ENCODE results near the gene LRRC3B. TPM values are rescaled to one million over a fixed set of nuclear protein-coding genes. Genes with fewer than 3 reads are reported as not detected.

Gene LRRC3B
- total RNA-seq, 1 experiment from 2014 or later = not detected

DNA sequence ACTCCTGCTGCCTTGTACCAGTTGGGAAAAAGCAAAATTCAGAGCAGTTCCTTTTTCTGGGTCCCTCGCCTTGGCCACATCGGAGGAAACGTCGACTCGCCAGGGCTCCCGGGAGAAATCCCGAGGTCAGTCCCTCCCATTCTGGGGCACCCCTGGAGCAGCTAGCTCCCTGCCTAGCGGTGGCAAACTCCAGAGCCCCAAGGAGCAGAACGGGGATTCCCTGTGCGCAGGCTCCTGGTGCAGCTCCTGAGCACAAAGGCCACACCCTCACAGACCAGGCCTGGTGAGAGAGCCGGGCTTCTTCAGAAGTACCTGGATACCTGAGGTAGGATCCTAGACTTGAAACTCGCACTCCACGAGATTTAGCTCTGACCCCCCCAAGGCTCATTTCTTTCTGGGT lies 2.6 kb downstream of the LRRC3B start:
- BruUV-seq (replicated peaks) = no TSS peak
- Mint-ChIP-seq H3K36me3 (ENCODE audit: insufficient read depth, unreplicated experiment) (no peaks in the 10 kb centered on the region), H3K4me3 (ENCODE audit: unreplicated experiment) (no peak overlapping the region), H3K27me3 (ENCODE audit: insufficient read depth, unreplicated experiment) (peaks cover 38% of the 10 kb centered on the region), H3K4me1 (ENCODE audit: insufficient read depth, unreplicated experiment) (peaks cover 12% of the 10 kb centered on the region), H3K9me3 (ENCODE audit: unreplicated experiment) (no peaks in the 10 kb centered on the region), H3K27ac (ENCODE audit: low read depth, unreplicated experiment) (no peak overlapping the region)
- intact Hi-C loops (cut with micrococcal nuclease) = no loop called here
- POLR2A ChIA-PET = no interaction called here
- no peak for DNase-seq (ENCODE audit: unreplicated experiment)
- CTCF ChIA-PET = interaction anchor here (0.5 kb wide), 1 partner anchor 29 kb away, joined by 3 read pairs; no protein-coding TSS in a partner anchor
- TF ChIP-seq, protein P1, sequence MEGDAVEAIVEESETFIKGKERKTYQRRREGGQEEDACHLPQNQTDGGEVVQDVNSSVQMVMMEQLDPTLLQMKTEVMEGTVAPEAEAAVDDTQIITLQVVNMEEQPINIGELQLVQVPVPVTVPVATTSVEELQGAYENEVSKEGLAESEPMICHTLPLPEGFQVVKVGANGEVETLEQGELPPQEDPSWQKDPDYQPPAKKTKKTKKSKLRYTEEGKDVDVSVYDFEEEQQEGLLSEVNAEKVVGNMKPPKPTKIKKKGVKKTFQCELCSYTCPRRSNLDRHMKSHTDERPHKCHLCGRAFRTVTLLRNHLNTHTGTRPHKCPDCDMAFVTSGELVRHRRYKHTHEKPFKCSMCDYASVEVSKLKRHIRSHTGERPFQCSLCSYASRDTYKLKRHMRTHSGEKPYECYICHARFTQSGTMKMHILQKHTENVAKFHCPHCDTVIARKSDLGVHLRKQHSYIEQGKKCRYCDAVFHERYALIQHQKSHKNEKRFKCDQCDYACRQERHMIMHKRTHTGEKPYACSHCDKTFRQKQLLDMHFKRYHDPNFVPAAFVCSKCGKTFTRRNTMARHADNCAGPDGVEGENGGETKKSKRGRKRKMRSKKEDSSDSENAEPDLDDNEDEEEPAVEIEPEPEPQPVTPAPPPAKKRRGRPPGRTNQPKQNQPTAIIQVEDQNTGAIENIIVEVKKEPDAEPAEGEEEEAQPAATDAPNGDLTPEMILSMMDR (IDR thresholded peaks at IDR 0.05; ENCODE audit: unreplicated experiment) = no peak

DNA sequence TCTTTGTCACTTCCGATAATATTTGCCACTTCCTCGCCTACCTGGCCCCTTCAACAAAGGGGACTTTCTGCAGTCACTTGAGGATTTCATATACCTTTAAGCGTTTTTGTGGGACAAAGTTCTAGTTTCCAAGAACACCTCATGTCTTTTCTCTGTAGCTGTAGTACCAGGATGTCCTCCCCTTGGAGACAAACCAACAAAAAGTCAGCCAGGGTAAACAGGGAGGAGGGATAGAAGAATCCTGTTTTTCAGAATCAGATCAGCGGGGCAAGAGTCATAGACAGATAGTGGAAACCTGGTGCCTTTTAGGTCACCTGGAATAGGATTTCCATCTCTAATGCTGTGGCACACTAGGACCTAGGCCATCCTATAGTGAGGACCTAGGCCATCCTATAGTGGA lies 4.5 kb downstream of the LRRC3B start:
- ChIA-PET POLR2A (no interaction called here), CTCF (interaction anchor here (0.6 kb wide), 1 partner anchor 9 kb away, joined by 3 read pairs; no protein-coding TSS in a partner anchor)
- Mint-ChIP-seq H3K4me3 (ENCODE audit: unreplicated experiment) (no peak overlapping the region), H3K9me3 (ENCODE audit: unreplicated experiment) (no peaks in the 10 kb centered on the region), H3K4me1 (ENCODE audit: insufficient read depth, unreplicated experiment) (peaks cover 12% of the 10 kb centered on the region), H3K27me3 (ENCODE audit: insufficient read depth, unreplicated experiment) (peaks cover 26% of the 10 kb centered on the region), H3K36me3 (ENCODE audit: insufficient read depth, unreplicated experiment) (no peaks in the 10 kb centered on the region), H3K27ac (ENCODE audit: low read depth, unreplicated experiment) (no peak overlapping the region)
- intact Hi-C loops (cut with micrococcal nuclease) = no loop called here
- no TSS peak for BruUV-seq (replicated peaks)
- DNase-seq (ENCODE audit: unreplicated experiment) = no peak
- TF ChIP-seq, protein P1 (IDR thresholded peaks at IDR 0.05; ENCODE audit: unreplicated experiment) = no peak

DNA sequence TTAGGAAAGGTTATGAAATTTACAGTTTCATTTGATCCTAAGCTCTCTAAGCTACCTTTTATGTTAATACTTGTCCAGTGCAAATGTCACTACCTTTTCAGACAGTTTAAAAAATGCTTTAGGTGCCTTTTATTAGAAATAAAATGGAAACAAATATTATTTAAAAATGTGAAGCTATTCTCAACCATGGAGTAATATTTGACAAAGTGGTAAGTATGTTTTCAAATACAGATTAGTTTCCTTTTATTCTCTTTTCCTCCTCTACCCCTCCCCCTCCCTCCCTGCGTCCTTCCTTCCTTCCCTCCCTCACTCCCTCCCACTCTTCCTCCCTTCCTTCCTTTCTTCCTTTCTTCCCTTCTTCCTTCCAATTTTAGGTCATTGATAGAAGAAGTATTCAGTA lies 6.3 kb downstream of the LRRC3B start:
- CTCF ChIA-PET = interaction anchor here (0.9 kb wide), 1 partner anchor 11 kb away, joined by 4 read pairs; no protein-coding TSS in a partner anchor
- Mint-ChIP-seq H3K27ac (ENCODE audit: low read depth, unreplicated experiment) (no peak overlapping the region), H3K4me1 (ENCODE audit: insufficient read depth, unreplicated experiment) (no peaks in the 10 kb centered on the region), H3K4me3 (ENCODE audit: unreplicated experiment) (no peak overlapping the region), H3K9me3 (ENCODE audit: unreplicated experiment) (no peaks in the 10 kb centered on the region), H3K36me3 (ENCODE audit: insufficient read depth, unreplicated experiment) (no peaks in the 10 kb centered on the region), H3K27me3 (ENCODE audit: insufficient read depth, unreplicated experiment) (peaks cover 8% of the 10 kb centered on the region)
- POLR2A ChIA-PET = no interaction called here
- BruUV-seq (replicated peaks) = no TSS peak
- TF ChIP-seq, protein P1 (IDR thresholded peaks at IDR 0.05; ENCODE audit: unreplicated experiment) = no peak
- no peak for DNase-seq (ENCODE audit: unreplicated experiment)
- intact Hi-C loops (cut with micrococcal nuclease) = no loop called here

DNA sequence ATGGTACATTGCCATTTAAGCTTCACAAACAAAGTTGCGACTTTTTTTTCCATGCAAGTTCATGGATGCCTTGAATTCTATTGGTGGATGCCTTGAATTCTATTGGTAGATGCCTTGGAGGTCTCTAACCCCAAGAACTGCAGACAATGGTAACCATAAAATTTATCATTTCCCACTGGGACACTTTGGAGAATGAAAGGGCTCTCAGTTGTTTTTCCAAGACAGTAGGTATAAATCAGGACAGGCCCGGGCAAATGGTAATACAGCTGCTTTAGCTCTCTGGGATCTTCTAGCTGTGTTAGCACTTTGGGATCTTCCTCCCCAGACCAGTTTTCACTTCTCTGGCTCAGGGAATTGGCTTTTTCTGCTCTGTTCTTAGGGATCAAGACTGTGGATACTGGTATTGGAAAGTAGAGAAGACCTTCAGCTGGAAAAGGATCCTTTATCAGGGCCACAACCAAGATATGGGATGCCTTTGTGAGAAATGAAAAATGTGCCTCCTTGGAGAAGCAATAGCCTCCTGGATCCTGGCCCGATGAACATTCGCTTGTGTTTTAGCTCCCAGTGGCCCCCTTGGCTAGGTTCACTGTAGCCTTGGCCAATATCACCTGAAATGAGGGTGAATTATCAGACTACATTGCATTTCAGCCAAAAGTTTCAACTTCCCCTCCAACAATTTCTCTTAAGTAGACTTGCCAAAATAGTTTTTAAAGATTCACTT lies 8.3 kb downstream of the LRRC3B start:
- Mint-ChIP-seq H3K4me1 (ENCODE audit: insufficient read depth, unreplicated experiment) (no peaks in the 10 kb centered on the region), H3K9me3 (ENCODE audit: unreplicated experiment) (no peaks in the 10 kb centered on the region), H3K36me3 (ENCODE audit: insufficient read depth, unreplicated experiment) (no peaks in the 10 kb centered on the region), H3K27me3 (ENCODE audit: insufficient read depth, unreplicated experiment) (no peaks in the 10 kb centered on the region), H3K27ac (ENCODE audit: low read depth, unreplicated experiment) (no peak overlapping the region), H3K4me3 (ENCODE audit: unreplicated experiment) (no peak overlapping the region)
- TF ChIP-seq, protein P1 (IDR thresholded peaks at IDR 0.05; ENCODE audit: unreplicated experiment) = no peak
- ChIA-PET CTCF (interaction anchor here (0.6 kb wide), 1 partner anchor 26 kb away, joined by 3 read pairs; no protein-coding TSS in a partner anchor), POLR2A (no interaction called here)
- intact Hi-C loops (cut with micrococcal nuclease) = no loop called here
- DNase-seq (ENCODE audit: unreplicated experiment) = no peak
- no TSS peak for BruUV-seq (replicated peaks)

All from MCF 10A (cell line).